Lower leg skin (tissue), 3 donors: ENCODE data around the gene HSPB6.

Source experiments
- POLR2A ChIP-seq, 2 donors: fragments of 450-650 bp; IDR thresholded peaks; one replicate each; pipeline ENCODE4 v1.6.1; 2016 to 2017; ENCODE audit warnings: antibody characterized with exemption in 2 of 2, mild to moderate bottlenecking in 1 of 2, moderate library complexity in 1 of 2
- TF ChIP-seq, protein P1 (sequence below), 3 donors: fragments of 450-650 bp; IDR thresholded peaks; one replicate each; pipeline ENCODE4 v1.5.1; 2016; ENCODE audit warnings: antibody characterized with exemption in 3 of 3, mild to moderate bottlenecking in 3 of 3, moderate library complexity in 2 of 3

DNA sequence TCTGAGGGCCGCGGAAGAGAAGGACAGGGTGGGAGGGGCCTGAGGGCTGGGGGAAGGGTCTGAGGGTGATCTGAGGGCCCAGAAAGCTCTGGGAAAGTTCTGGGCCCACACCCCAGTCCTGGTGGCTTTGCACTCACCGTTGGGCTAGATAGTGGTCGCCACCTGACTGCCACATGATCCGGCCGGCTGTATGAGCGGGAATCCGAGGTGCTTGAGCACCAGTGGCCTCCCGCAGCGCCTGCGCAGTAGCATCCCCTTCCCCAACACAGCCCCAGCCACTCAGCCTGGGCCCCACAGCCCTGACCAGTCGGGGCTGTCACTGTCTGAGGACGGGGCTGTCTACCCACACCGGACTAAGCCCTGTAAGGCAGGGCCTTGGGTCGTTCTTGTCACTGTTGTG is 40.8 kb upstream of the HSPB6 start:
- TF ChIP-seq, protein P1, sequence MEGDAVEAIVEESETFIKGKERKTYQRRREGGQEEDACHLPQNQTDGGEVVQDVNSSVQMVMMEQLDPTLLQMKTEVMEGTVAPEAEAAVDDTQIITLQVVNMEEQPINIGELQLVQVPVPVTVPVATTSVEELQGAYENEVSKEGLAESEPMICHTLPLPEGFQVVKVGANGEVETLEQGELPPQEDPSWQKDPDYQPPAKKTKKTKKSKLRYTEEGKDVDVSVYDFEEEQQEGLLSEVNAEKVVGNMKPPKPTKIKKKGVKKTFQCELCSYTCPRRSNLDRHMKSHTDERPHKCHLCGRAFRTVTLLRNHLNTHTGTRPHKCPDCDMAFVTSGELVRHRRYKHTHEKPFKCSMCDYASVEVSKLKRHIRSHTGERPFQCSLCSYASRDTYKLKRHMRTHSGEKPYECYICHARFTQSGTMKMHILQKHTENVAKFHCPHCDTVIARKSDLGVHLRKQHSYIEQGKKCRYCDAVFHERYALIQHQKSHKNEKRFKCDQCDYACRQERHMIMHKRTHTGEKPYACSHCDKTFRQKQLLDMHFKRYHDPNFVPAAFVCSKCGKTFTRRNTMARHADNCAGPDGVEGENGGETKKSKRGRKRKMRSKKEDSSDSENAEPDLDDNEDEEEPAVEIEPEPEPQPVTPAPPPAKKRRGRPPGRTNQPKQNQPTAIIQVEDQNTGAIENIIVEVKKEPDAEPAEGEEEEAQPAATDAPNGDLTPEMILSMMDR (IDR thresholded peaks at IDR 0.05) = no peak
- TF ChIP-seq POLR2A (IDR thresholded peaks at IDR 0.05) = no peak
